ENCODE measurements around the gene MIER1. TPM values are rescaled to one million over a fixed set of nuclear protein-coding genes. Genes with fewer than 3 reads are reported as not detected.

MIER1 gene
- total RNA-seq, 2 donors from 2014 or later: 22.2 to 45.6 TPM

GRCh38 chr1:66933887-66934700, 9.3 kb downstream of the MIER1 start:
- no peak for DNase-seq (ENCODE audit: low spot score)
- Histone ChIP-seq H3K27me3 (replicated peaks; ENCODE audit: insufficient read depth) (no peaks in the 10 kb centered on the region), H3K4me3 (no peak overlapping the region), H3K27ac (no peak overlapping the region), H3K9me3 (no peaks in the 10 kb centered on the region), H3K4me1 (replicated peaks) (no peaks in the 10 kb centered on the region), H3K36me3 (no peaks in the 10 kb centered on the region)
- intact Hi-C loops (cut with DNase I): loop anchor here (5.0 kb wide), 1 partner anchor 118 kb away; the partner anchor contains the start of gene SLC35D1
- TF ChIP-seq POLR2A (IDR thresholded peaks at IDR 0.05) (no peak), CTCF (IDR thresholded peaks at IDR 0.05) (no peak), POLR2AphosphoS5 (IDR thresholded peaks at IDR 0.05) (no peak)
- WGBS: 68% methylated on average over 7 of the region's 7 CpGs

- H3K36me3 ChIP-seq: no peaks in the 10 kb centered on the region
- TF ChIP-seq POLR2A (IDR thresholded peaks at IDR 0.05): no peak
- TF ChIP-seq POLR2AphosphoS5 (IDR thresholded peaks at IDR 0.05): no peak
- no peak for TF ChIP-seq CTCF (IDR thresholded peaks at IDR 0.05)
- H3K9me3 ChIP-seq: no peaks in the 10 kb centered on the region
- no peaks in the 10 kb centered on the region for H3K4me1 ChIP-seq (replicated peaks)
- DNase-seq (ENCODE audit: low spot score): no peak
- intact Hi-C loops (cut with DNase I): no loop called here
- WGBS: 0% methylated on average over 1 of the region's 1 CpG
- no peaks in the 10 kb centered on the region for H3K27me3 ChIP-seq (replicated peaks; ENCODE audit: insufficient read depth)
- no peak overlapping the region for H3K27ac ChIP-seq
- H3K4me3 ChIP-seq: no peak overlapping the region
Observed at GRCh38 chr1:66937529-66938234, 12.9 kb downstream of the MIER1 start.

- Histone ChIP-seq H3K4me3 (no peak overlapping the region), H3K27ac (no peak overlapping the region), H3K4me1 (replicated peaks) (no peaks in the 10 kb centered on the region), H3K36me3 (no peaks in the 10 kb centered on the region), H3K9me3 (no peaks in the 10 kb centered on the region), H3K27me3 (replicated peaks; ENCODE audit: insufficient read depth) (no peaks in the 10 kb centered on the region)
- no peak for DNase-seq (ENCODE audit: low spot score)
- no peak for TF ChIP-seq CTCF (IDR thresholded peaks at IDR 0.05)
- no peak for TF ChIP-seq POLR2AphosphoS5 (IDR thresholded peaks at IDR 0.05)
- intact Hi-C loops (cut with DNase I): no loop called here
Observed at GRCh38 chr1:66938613-66939012, 13.8 kb downstream of the MIER1 start.

GRCh38 chr1:66940981-66941380, 16.2 kb downstream of the MIER1 start:
- Histone ChIP-seq H3K4me3 (no peak overlapping the region), H3K4me1 (replicated peaks) (no peaks in the 10 kb centered on the region), H3K9me3 (no peaks in the 10 kb centered on the region), H3K27ac (no peak overlapping the region), H3K27me3 (replicated peaks; ENCODE audit: insufficient read depth) (no peaks in the 10 kb centered on the region), H3K36me3 (no peaks in the 10 kb centered on the region)
- intact Hi-C loops (cut with DNase I): no loop called here
- no peak for DNase-seq (ENCODE audit: low spot score)
- TF ChIP-seq POLR2AphosphoS5 (IDR thresholded peaks at IDR 0.05) (no peak), POLR2A (IDR thresholded peaks at IDR 0.05) (no peak), CTCF (IDR thresholded peaks at IDR 0.05) (no peak)
- 93% methylated on average over 1 of the region's 1 CpG for WGBS

All from prostate gland (tissue), 2 donors.